IPS DF 4.7 (cell line): ENCODE measurements around the gene KIR2DL4.
"Not testable (repeated sequence)": the region's sequence is repeated elsewhere in the genome, so short reads cannot be mapped to it uniquely, and the experiment has no call there.

Experiments
- DNase-seq: peaks from one replicate; pipeline ENCODE4 v3.0.0-alpha.2; 2013; ENCODE audit warnings: low spot score; ENCODE audit errors: extremely low read depth

KIR2DL4 gene

GRCh38 chr19:54803410-54803809 is at the start of gene KIR2DL4:
TSS of gene KIR2DL4 (plus strand) at chr19:54803610. CDS start at chr19:54803652, 42 bp downstream.
- no peak for DNase-seq

GRCh38 chr19:54756204-54757110 is 47.0 kb upstream of the KIR2DL4 start:
- not testable (repeated sequence) for DNase-seq

GRCh38 chr19:54758577-54758976 is 44.8 kb upstream of the KIR2DL4 start:
- DNase-seq = not testable (repeated sequence)

GRCh38 chr19:54764219-54764618 is 39.2 kb upstream of the KIR2DL4 start:
- not testable (repeated sequence) for DNase-seq

GRCh38 chr19:54766464-54766863 is 36.9 kb upstream of the KIR2DL4 start:
- not testable (repeated sequence) for DNase-seq

GRCh38 chr19:54769646-54770045 is 33.8 kb upstream of the KIR2DL4 start, which contains the start of gene KIR2DL1:
TSS of gene KIR2DL1 (plus strand) at chr19:54769793. CDS start at chr19:54769851, 58 bp downstream.
- not testable (repeated sequence) for DNase-seq

GRCh38 chr19:54770511-54770910 is 32.9 kb upstream of the KIR2DL4 start:
- DNase-seq = not testable (repeated sequence)

GRCh38 chr19:54771018-54771960 is 32.1 kb upstream of the KIR2DL4 start:
- not testable (repeated sequence) for DNase-seq

GRCh38 chr19:54772666-54773065 is 30.7 kb upstream of the KIR2DL4 start:
- DNase-seq = not testable (repeated sequence)

- DNase-seq = not testable (repeated sequence)
Observed at GRCh38 chr19:54775095-54775815, 28.2 kb upstream of the KIR2DL4 start.

- not testable (repeated sequence) for DNase-seq
Observed at GRCh38 chr19:54775830-54776229, 27.6 kb upstream of the KIR2DL4 start.

- DNase-seq = not testable (repeated sequence)
Observed at GRCh38 chr19:54777851-54778250, 25.6 kb upstream of the KIR2DL4 start.

GRCh38 chr19:54778896-54779295 is 24.5 kb upstream of the KIR2DL4 start:
- DNase-seq = not testable (repeated sequence)

- not testable (repeated sequence) for DNase-seq
Observed at GRCh38 chr19:54782916-54783315, 20.5 kb upstream of the KIR2DL4 start.

- DNase-seq = not testable (repeated sequence)
Observed at GRCh38 chr19:54786091-54786723, 17.2 kb upstream of the KIR2DL4 start.

GRCh38 chr19:54788154-54788553 is 15.3 kb upstream of the KIR2DL4 start:
- DNase-seq = not testable (repeated sequence)

GRCh38 chr19:54790711-54791110 is 12.7 kb upstream of the KIR2DL4 start:
- DNase-seq = no peak

GRCh38 chr19:54791476-54791875 is 11.9 kb upstream of the KIR2DL4 start:
- DNase-seq = no peak

GRCh38 chr19:54792814-54793213 is 10.6 kb upstream of the KIR2DL4 start:
- no peak for DNase-seq

- no peak for DNase-seq
Observed at GRCh38 chr19:54795758-54796157, 7.7 kb upstream of the KIR2DL4 start.
